ENCODE measurements around the gene HOXB1. TPM values are rescaled to one million over a fixed set of nuclear protein-coding genes. Genes with fewer than 3 reads are reported as not detected.
"Not testable (repeated sequence)": the region's sequence is repeated elsewhere in the genome, so short reads cannot be mapped to it uniquely, and the experiment has no call there.

The HOXB1 gene
- total RNA-seq, 4 donors from 2014 or later, result 0.19 TPM; not detected in 3

GRCh38 chr17:48513666-48514455 is 16.9 kb downstream of the HOXB1 start:
- DNase-seq, result no peak
- WGBS, 2 donors, result 81 to 89% methylated on average over 6 of the region's 6 CpGs
- Histone ChIP-seq H3K36me3 (no peaks in the 10 kb centered on the region), H3K9me3 (no peaks in the 10 kb centered on the region), H3K27ac (no peak overlapping the region), H3K27me3 (peaks cover 0 to 84% (median 0%) of the 10 kb centered on the region in 4 donors), H3K4me3 (no peak overlapping the region), H3K4me1 (no peaks in the 10 kb centered on the region)
- intact Hi-C loops (cut with DNase I), result no loop called here
- TF ChIP-seq, protein P1, sequence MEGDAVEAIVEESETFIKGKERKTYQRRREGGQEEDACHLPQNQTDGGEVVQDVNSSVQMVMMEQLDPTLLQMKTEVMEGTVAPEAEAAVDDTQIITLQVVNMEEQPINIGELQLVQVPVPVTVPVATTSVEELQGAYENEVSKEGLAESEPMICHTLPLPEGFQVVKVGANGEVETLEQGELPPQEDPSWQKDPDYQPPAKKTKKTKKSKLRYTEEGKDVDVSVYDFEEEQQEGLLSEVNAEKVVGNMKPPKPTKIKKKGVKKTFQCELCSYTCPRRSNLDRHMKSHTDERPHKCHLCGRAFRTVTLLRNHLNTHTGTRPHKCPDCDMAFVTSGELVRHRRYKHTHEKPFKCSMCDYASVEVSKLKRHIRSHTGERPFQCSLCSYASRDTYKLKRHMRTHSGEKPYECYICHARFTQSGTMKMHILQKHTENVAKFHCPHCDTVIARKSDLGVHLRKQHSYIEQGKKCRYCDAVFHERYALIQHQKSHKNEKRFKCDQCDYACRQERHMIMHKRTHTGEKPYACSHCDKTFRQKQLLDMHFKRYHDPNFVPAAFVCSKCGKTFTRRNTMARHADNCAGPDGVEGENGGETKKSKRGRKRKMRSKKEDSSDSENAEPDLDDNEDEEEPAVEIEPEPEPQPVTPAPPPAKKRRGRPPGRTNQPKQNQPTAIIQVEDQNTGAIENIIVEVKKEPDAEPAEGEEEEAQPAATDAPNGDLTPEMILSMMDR (IDR thresholded peaks at IDR 0.05), result no peak
- no peak for TF ChIP-seq POLR2A (IDR thresholded peaks at IDR 0.05)

GRCh38 chr17:48513097-48513496 is 17.7 kb downstream of the HOXB1 start:
- no peak overlapping the region for H3K4me3 ChIP-seq
- H3K27ac ChIP-seq, result no peak overlapping the region
- DNase-seq, result no peak
- no peaks in the 10 kb centered on the region for H3K36me3 ChIP-seq
- no peaks in the 10 kb centered on the region for H3K9me3 ChIP-seq
- H3K27me3 ChIP-seq, result peaks cover 0 to 84% (median 0%) of the 10 kb centered on the region in 4 donors
- intact Hi-C loops (cut with DNase I), result no loop called here
- TF ChIP-seq POLR2A (IDR thresholded peaks at IDR 0.05), result no peak
- TF ChIP-seq, protein P1 (IDR thresholded peaks at IDR 0.05), result no peak
- 55 to 59% methylated on average over 3 to 7 of the region's 7 CpGs for WGBS, 2 donors
- H3K4me1 ChIP-seq, result no peaks in the 10 kb centered on the region

DNA sequence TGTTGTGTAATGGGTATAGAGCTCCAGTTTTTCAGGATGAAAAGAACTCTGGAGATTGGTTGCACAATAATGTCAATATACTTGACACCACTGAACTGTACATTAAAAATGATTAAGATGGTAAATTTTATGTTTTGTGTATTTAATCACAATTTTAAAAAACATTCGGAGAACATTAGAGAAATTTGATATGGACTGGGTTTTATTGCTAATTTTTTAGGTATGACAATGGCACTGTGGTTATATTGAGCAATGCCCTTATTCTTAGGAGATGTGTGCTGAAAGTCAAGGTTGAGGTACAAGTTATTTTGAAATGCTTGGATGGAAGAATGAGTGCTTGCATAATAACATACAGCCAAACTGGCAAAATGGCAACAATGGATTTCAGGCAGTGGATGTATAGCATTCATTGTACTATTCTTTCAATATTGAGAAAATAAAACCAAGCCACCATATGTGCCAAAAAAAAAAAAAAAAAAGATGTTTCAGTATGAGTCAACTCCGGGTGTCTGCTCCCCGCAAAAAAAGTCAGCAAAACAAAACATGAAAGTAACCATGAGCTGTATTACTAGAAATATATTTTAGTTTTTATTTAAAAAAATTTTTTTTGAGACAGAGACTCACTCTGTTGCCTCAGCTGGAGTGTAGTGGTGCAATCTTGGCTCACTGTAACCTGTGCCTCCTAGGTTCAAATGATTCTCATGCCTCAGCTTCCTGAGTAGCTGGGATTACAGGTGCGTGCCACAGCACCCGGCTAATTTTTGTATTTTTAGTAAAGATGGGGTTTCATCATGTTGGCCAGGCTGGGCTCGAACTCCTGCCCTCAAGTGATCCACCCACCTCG is 19.8 kb downstream of the HOXB1 start:
- no peak overlapping the region for H3K27ac ChIP-seq
- no peak for DNase-seq
- no peak for TF ChIP-seq POLR2A (IDR thresholded peaks at IDR 0.05)
- TF ChIP-seq, protein P1 (IDR thresholded peaks at IDR 0.05), result no peak
- intact Hi-C loops (cut with DNase I), result no loop called here
- no peak overlapping the region for H3K4me3 ChIP-seq
- WGBS, 2 donors, result 48% methylated on average over 7 of the region's 7 CpGs
- H3K27me3 ChIP-seq, result peaks cover 0 to 82% (median 0%) of the 10 kb centered on the region in 4 donors
- H3K4me1 ChIP-seq, result peaks cover 0 to 3% (median 0%) of the 10 kb centered on the region in 3 donors
- no peaks in the 10 kb centered on the region for H3K36me3 ChIP-seq
- no peaks in the 10 kb centered on the region for H3K9me3 ChIP-seq

DNA sequence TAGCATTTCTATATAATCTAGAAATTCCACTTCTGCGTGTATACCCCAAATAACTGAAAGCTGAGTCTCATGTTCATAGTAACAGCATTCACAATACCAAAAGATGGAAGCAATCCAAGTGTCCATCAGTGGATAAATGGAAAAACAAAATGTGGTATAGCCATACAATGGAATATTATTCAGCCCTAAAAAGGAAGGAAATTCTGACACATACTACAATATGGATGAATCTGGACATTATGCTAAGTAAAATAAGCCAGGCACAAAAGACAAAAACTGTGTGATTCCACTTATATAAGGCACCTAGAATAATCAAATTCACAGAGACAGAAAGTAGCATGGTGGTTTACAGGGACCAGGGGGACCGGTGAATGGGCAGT is 20.4 kb downstream of the HOXB1 start:
- H3K36me3 ChIP-seq, result no peaks in the 10 kb centered on the region
- 83 to 89% methylated on average over 2 of the region's 2 CpGs for WGBS, 2 donors
- peaks cover 0 to 76% (median 0%) of the 10 kb centered on the region in 4 donors for H3K27me3 ChIP-seq
- H3K4me1 ChIP-seq, result peaks cover 0 to 4% (median 0%) of the 10 kb centered on the region in 3 donors
- no peak overlapping the region for H3K4me3 ChIP-seq
- intact Hi-C loops (cut with DNase I), result no loop called here
- H3K27ac ChIP-seq, result no peak overlapping the region
- TF ChIP-seq, protein P1 (IDR thresholded peaks at IDR 0.05), result no peak
- no peak for TF ChIP-seq POLR2A (IDR thresholded peaks at IDR 0.05)
- no peak for DNase-seq
- H3K9me3 ChIP-seq, result no peaks in the 10 kb centered on the region

- intact Hi-C loops (cut with DNase I); DNase-seq; H3K4me3 ChIP-seq; H3K4me1 ChIP-seq; H3K27ac ChIP-seq; H3K36me3 ChIP-seq; H3K9me3 ChIP-seq: not testable (repeated sequence)
- peaks cover 0 to 74% (median 0%) of the 10 kb centered on the region in 4 donors for H3K27me3 ChIP-seq
- 95 to 97% methylated on average over 7 of the region's 7 CpGs for WGBS, 2 donors
Measured at GRCh38 chr17:48509708-48510107, 21.1 kb downstream of the HOXB1 start.
